ENCODE results near the gene SGMS2. TPM values are rescaled to one million over a fixed set of nuclear protein-coding genes. Genes with fewer than 3 reads are reported as not detected.

The SGMS2 gene
- total RNA-seq, 4 donors from 2014 or later = 46.5 to 224 (median 120) TPM

DNA sequence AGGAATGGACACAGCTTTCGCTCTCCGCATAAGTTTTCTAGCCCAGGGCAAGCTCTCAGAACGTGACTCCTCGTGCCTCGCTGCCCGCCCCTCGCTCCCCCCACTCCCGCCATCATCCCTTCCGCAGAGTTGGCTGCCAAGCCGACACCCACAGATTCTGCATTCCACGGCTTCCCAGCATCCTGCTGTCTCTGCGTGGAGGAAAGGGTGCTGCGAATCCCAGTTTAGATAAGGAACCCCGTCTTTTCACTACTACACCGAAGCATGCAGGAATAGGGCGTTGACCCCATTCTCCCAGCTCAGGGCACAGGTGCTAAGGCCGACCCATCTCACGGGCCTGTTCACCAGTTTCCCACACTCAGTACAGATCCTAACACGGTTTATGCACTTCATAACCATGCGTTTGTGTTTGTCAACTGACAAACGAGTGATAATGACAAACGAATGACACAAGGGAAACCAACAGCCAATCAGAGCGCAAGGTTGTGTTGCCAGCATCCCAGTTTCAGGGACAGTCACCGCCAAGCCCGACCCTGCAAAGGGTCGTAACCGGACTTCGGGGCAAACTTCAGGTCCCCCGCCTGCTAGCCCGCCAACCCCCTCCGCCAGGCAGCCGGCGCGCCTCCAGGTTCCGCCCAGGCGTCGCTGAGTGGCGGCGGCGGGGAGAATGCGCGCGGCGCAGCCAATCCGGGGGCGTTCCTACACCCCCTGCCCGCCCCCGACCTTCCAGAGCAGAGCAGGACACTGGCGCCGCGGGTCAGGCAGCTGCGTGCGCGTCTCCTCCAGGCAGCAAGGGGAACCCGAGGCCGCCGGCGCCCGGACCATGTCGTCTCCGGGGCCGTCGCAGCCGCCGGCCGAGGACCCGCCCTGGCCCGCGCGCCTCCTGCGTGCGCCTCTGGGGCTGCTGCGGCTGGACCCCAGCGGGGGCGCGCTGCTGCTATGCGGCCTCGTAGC lies 106.4 kb downstream of the SGMS2 start, which contains the start of gene CYP2U1:
CYP2U1 (plus strand) TSS at position 729 of the 954 bp plus-strand sequence; CDS start at position 824, 95 bp downstream.
- 9% methylated on average over 28 to 31 of the region's 78 CpGs for WGBS, 2 donors
- intact Hi-C loops (cut with DNase I) = loop anchor here (10.0 kb wide), 1 partner anchor 54 kb away; the partner anchor contains the start of gene HADH
- peaks cover 6 to 7% of the 10 kb centered on the region in 2 donors for H3K4me1 ChIP-seq
- H3K4me3 ChIP-seq (replicated peaks in 1 of 3) = peak within 1 kb of the TSS; percentile 42 to 79 (median 71)
- peak; percentile 84 to 86 for DNase-seq
- H3K27me3 ChIP-seq = no peaks in the 10 kb centered on the region
- TF ChIP-seq, protein P1, sequence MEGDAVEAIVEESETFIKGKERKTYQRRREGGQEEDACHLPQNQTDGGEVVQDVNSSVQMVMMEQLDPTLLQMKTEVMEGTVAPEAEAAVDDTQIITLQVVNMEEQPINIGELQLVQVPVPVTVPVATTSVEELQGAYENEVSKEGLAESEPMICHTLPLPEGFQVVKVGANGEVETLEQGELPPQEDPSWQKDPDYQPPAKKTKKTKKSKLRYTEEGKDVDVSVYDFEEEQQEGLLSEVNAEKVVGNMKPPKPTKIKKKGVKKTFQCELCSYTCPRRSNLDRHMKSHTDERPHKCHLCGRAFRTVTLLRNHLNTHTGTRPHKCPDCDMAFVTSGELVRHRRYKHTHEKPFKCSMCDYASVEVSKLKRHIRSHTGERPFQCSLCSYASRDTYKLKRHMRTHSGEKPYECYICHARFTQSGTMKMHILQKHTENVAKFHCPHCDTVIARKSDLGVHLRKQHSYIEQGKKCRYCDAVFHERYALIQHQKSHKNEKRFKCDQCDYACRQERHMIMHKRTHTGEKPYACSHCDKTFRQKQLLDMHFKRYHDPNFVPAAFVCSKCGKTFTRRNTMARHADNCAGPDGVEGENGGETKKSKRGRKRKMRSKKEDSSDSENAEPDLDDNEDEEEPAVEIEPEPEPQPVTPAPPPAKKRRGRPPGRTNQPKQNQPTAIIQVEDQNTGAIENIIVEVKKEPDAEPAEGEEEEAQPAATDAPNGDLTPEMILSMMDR (IDR thresholded peaks at IDR 0.05) = peak in 2 of 6 experiments; percentile 30 to 31
- peak in 1 of 2 donors; percentile 75 for TF ChIP-seq POLR2A (IDR thresholded peaks at IDR 0.05)
- no peaks in the 10 kb centered on the region for H3K9me3 ChIP-seq
- no peaks in the 10 kb centered on the region for H3K36me3 ChIP-seq
- peak within 1 kb of the TSS; percentile 4 to 69 (median 60) for H3K27ac ChIP-seq

DNA sequence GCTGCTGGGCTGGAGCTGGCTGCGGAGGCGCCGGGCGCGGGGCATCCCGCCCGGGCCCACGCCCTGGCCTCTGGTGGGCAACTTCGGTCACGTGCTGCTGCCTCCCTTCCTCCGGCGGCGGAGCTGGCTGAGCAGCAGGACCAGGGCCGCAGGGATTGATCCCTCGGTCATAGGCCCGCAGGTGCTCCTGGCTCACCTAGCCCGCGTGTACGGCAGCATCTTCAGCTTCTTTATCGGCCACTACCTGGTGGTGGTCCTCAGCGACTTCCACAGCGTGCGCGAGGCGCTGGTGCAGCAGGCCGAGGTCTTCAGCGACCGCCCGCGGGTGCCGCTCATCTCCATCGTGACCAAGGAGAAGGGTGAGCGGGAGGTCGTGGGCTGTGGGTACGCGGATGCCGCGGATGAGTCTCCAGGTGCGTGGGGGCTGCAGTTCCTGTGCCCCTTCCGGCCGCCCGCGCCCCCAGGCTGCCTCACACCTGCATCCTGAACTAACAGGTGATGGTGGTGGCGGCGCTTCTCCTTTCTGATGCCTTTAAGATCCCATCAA lies 107.1 kb downstream of the SGMS2 start:
- Histone ChIP-seq H3K27ac (peak overlapping the region; percentile 4 to 69 (median 12)), H3K4me1 (peaks cover 6 to 7% of the 10 kb centered on the region in 2 donors), H3K27me3 (no peaks in the 10 kb centered on the region), H3K36me3 (no peaks in the 10 kb centered on the region), H3K9me3 (no peaks in the 10 kb centered on the region), H3K4me3 (replicated peaks in 1 of 3) (peak overlapping the region; percentile 42 to 79 (median 71))
- TF ChIP-seq, protein P1 (IDR thresholded peaks at IDR 0.05) = no peak
- no peak for TF ChIP-seq POLR2A (IDR thresholded peaks at IDR 0.05)
- intact Hi-C loops (cut with DNase I) = loop anchor here (10.0 kb wide), 1 partner anchor 53 kb away; the partner anchor contains the start of gene HADH
- WGBS, 2 donors = 18% methylated on average over 8 of the region's 45 CpGs; no CpG with 5 or more reads in 1 of the 2 donors
- DNase-seq = peak in 1 of 2 donors; percentile 3

DNA sequence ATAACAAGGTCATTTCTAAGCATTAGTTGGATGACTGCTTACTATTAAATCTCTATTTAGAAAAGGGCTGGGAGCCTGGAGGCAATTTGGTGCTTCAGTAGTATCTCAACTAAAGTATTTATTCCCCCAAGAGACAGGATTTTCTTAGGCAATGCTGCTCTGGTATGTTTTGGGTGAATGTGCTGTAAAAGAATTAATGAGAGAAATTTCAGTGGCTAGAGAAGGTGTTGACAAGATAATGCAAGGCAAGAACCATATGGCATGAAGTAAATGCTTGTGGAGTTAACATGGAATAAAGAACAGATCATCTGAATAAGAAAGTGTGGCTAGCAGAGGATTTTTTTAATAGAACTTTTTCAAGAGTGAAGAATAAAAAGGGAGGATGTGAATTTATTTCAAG lies 110.5 kb downstream of the SGMS2 start:
- Histone ChIP-seq H3K27me3 (no peaks in the 10 kb centered on the region), H3K9me3 (no peaks in the 10 kb centered on the region), H3K27ac (no peak overlapping the region), H3K4me3 (replicated peaks in 1 of 3) (no peak overlapping the region), H3K36me3 (no peaks in the 10 kb centered on the region), H3K4me1 (peaks cover 6 to 7% of the 10 kb centered on the region in 2 donors)
- TF ChIP-seq, protein P1 (IDR thresholded peaks at IDR 0.05) = no peak
- TF ChIP-seq POLR2A (IDR thresholded peaks at IDR 0.05) = no peak
- intact Hi-C loops (cut with DNase I) = loop anchor here (10.0 kb wide), 1 partner anchor 50 kb away; the partner anchor contains the start of gene HADH
- DNase-seq = no peak

DNA sequence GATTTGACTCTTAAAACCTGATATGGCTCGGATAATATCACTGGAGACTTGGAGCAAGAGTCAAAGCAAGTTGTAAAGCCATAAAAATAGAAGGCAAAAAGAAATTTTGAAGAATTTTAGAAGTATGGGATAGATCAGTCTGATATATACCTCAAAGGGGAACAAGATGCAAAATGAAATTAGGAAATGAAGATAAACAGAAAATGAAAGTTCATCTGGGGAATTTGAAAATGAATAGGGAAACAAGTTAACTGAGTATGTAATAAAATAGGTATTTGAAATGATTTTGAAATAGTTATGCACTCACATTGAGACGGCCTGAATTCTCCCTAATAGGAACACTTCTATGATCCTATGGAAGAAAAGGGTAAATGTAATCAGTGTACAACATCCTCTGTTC lies 112.3 kb downstream of the SGMS2 start:
- no peaks in the 10 kb centered on the region for H3K27me3 ChIP-seq
- 91 to 95% methylated on average over 2 of the region's 2 CpGs for WGBS, 2 donors
- H3K9me3 ChIP-seq = no peaks in the 10 kb centered on the region
- H3K4me3 ChIP-seq (replicated peaks in 1 of 3) = no peak overlapping the region
- intact Hi-C loops (cut with DNase I) = loop anchor here (10.0 kb wide), 1 partner anchor 48 kb away; the partner anchor contains the start of gene HADH
- TF ChIP-seq, protein P1 (IDR thresholded peaks at IDR 0.05) = no peak
- no peak for TF ChIP-seq POLR2A (IDR thresholded peaks at IDR 0.05)
- no peak overlapping the region for H3K27ac ChIP-seq
- DNase-seq = no peak
- H3K4me1 ChIP-seq = peaks cover 3 to 4% of the 10 kb centered on the region in 2 donors
- H3K36me3 ChIP-seq = no peaks in the 10 kb centered on the region
